Measurements from ENCODE around the gene FKBP5. TPM values are rescaled to one million over a fixed set of nuclear protein-coding genes. Genes with fewer than 3 reads are reported as not detected.

FKBP5 gene
- total RNA-seq, 1 donor from 2014 or later, result 246 TPM

GRCh38 chr6:35550437-35550836 lies 138.3 kb downstream of the FKBP5 start:
- DNase-seq (ENCODE audit: extremely low spot score in 2 of 2), result no peak
- Histone ChIP-seq H3K4me3 (no peak overlapping the region), H3K9me3 (peaks cover 6% of the 10 kb centered on the region), H3K27me3 (no peaks in the 10 kb centered on the region), H3K36me3 (no peaks in the 10 kb centered on the region), H3K27ac (no peak overlapping the region), H3K4me1 (no peaks in the 10 kb centered on the region)
- TF ChIP-seq POLR2AphosphoS5 (IDR thresholded peaks at IDR 0.05; ENCODE audit: insufficient read depth in 1 of 2, low read depth in 1 of 2) (no peak), CTCF (IDR thresholded peaks at IDR 0.05) (no peak), POLR2A (IDR thresholded peaks at IDR 0.05) (no peak)
- intact Hi-C loops (cut with DNase I), result no loop called here

- Histone ChIP-seq H3K4me3 (no peak overlapping the region), H3K27me3 (no peaks in the 10 kb centered on the region), H3K4me1 (peaks cover 7% of the 10 kb centered on the region), H3K9me3 (peaks cover 6% of the 10 kb centered on the region), H3K27ac (no peak overlapping the region), H3K36me3 (no peaks in the 10 kb centered on the region)
- intact Hi-C loops (cut with DNase I), result no loop called here
- TF ChIP-seq CTCF (IDR thresholded peaks at IDR 0.05), result no peak
- no peak for TF ChIP-seq POLR2A (IDR thresholded peaks at IDR 0.05)
- no peak for TF ChIP-seq POLR2AphosphoS5 (IDR thresholded peaks at IDR 0.05; ENCODE audit: insufficient read depth in 1 of 2, low read depth in 1 of 2)
- DNase-seq (ENCODE audit: extremely low spot score in 2 of 2), result no peak
Measured at GRCh38 chr6:35547676-35548075, 141.0 kb downstream of the FKBP5 start.

GRCh38 chr6:35544769-35545361 lies 143.8 kb downstream of the FKBP5 start:
- TF ChIP-seq CTCF (IDR thresholded peaks at IDR 0.05), result no peak
- no peak for TF ChIP-seq POLR2AphosphoS5 (IDR thresholded peaks at IDR 0.05; ENCODE audit: insufficient read depth in 1 of 2, low read depth in 1 of 2)
- no peak for TF ChIP-seq POLR2A (IDR thresholded peaks at IDR 0.05)
- intact Hi-C loops (cut with DNase I), result no loop called here
- DNase-seq (ENCODE audit: extremely low spot score in 2 of 2), result no peak
- Histone ChIP-seq H3K4me1 (peaks cover 7% of the 10 kb centered on the region), H3K27ac (no peak overlapping the region), H3K4me3 (no peak overlapping the region), H3K9me3 (no peaks in the 10 kb centered on the region), H3K27me3 (no peaks in the 10 kb centered on the region), H3K36me3 (no peaks in the 10 kb centered on the region)

- H3K9me3 ChIP-seq, result no peaks in the 10 kb centered on the region
- no peaks in the 10 kb centered on the region for H3K27me3 ChIP-seq
- no peak overlapping the region for H3K4me3 ChIP-seq
- no peak for TF ChIP-seq POLR2A (IDR thresholded peaks at IDR 0.05)
- TF ChIP-seq POLR2AphosphoS5 (IDR thresholded peaks at IDR 0.05; ENCODE audit: insufficient read depth in 1 of 2, low read depth in 1 of 2), result no peak
- TF ChIP-seq CTCF (IDR thresholded peaks at IDR 0.05), result no peak
- DNase-seq (ENCODE audit: extremely low spot score in 2 of 2), result no peak
- H3K27ac ChIP-seq, result no peak overlapping the region
- no peaks in the 10 kb centered on the region for H3K36me3 ChIP-seq
- intact Hi-C loops (cut with DNase I), result no loop called here
- H3K4me1 ChIP-seq, result peaks cover 7% of the 10 kb centered on the region
Measured at GRCh38 chr6:35543459-35544193, 145.1 kb downstream of the FKBP5 start.

GRCh38 chr6:35541836-35542235 lies 146.9 kb downstream of the FKBP5 start:
- DNase-seq (ENCODE audit: extremely low spot score in 2 of 2), result no peak
- Histone ChIP-seq H3K36me3 (no peaks in the 10 kb centered on the region), H3K27ac (no peak overlapping the region), H3K4me1 (peaks cover 7% of the 10 kb centered on the region), H3K9me3 (no peaks in the 10 kb centered on the region), H3K4me3 (no peak overlapping the region), H3K27me3 (no peaks in the 10 kb centered on the region)
- TF ChIP-seq POLR2AphosphoS5 (IDR thresholded peaks at IDR 0.05; ENCODE audit: insufficient read depth in 1 of 2, low read depth in 1 of 2) (no peak), CTCF (IDR thresholded peaks at IDR 0.05) (no peak), POLR2A (IDR thresholded peaks at IDR 0.05) (no peak)
- intact Hi-C loops (cut with DNase I), result no loop called here
